ENCODE measurements around the gene REXO5. TPM values are rescaled to one million over a fixed set of nuclear protein-coding genes. Genes with fewer than 3 reads are reported as not detected.

The REXO5 gene
- total and polyA plus RNA-seq, 2 donors (not counting 3 experiments of a cell fraction or from before 2014, with no cell fraction given) = 2.3 to 11.5 TPM

GRCh38 chr16:20846551-20846950 is 40.2 kb downstream of the REXO5 start:
- dilution Hi-C loops (cut with MboI; ENCODE audit: extremely low pct_ligation_motif_present, low sequenced_read_pairs) (no loop called here), intact Hi-C loops (cut with micrococcal nuclease) (no loop called here)
- CTCF ChIA-PET = interaction anchor here (0.8 to 2.6 kb wide), 4 partner anchors 47 to 454 kb away, joined by 3 to 12 read pairs (median 4); no protein-coding TSS in a partner anchor
- TF ChIP-seq POLR2AphosphoS5 (IDR thresholded peaks at IDR 0.05; ENCODE audit: insufficient read depth, low read depth, low read length) = no peak
- TF ChIP-seq GATA2 (IDR thresholded peaks at IDR 0.05; ENCODE audit: insufficient read depth, insufficient read length, low read depth, low read length) = no peak
- no peak for TF ChIP-seq MYC (IDR thresholded peaks at IDR 0.05; ENCODE audit: low read depth, low read length)
- TF ChIP-seq FOS (IDR thresholded peaks at IDR 0.05; ENCODE audit: borderline replicate concordance, insufficient read depth, low read length) = no peak
- TF ChIP-seq EZH2 (IDR thresholded peaks at IDR 0.05; ENCODE audit: borderline replicate concordance, low read depth, low read length, severe bottlenecking) = no peak
- TF ChIP-seq, protein P1, sequence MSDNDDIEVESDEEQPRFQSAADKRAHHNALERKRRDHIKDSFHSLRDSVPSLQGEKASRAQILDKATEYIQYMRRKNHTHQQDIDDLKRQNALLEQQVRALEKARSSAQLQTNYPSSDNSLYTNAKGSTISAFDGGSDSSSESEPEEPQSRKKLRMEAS (IDR thresholded peaks at IDR 0.05; ENCODE audit: insufficient read depth, insufficient read length) = no peak
- no peak for TF ChIP-seq POLR2A (IDR thresholded peaks at IDR 0.05; ENCODE audit: low read depth, low read length)
- TF ChIP-seq, protein P2, sequence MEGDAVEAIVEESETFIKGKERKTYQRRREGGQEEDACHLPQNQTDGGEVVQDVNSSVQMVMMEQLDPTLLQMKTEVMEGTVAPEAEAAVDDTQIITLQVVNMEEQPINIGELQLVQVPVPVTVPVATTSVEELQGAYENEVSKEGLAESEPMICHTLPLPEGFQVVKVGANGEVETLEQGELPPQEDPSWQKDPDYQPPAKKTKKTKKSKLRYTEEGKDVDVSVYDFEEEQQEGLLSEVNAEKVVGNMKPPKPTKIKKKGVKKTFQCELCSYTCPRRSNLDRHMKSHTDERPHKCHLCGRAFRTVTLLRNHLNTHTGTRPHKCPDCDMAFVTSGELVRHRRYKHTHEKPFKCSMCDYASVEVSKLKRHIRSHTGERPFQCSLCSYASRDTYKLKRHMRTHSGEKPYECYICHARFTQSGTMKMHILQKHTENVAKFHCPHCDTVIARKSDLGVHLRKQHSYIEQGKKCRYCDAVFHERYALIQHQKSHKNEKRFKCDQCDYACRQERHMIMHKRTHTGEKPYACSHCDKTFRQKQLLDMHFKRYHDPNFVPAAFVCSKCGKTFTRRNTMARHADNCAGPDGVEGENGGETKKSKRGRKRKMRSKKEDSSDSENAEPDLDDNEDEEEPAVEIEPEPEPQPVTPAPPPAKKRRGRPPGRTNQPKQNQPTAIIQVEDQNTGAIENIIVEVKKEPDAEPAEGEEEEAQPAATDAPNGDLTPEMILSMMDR (IDR thresholded peaks at IDR 0.05; ENCODE audit: extremely low read depth in 1 of 2, insufficient read depth in 1 of 2, low read depth in 1 of 2, low read length in 2 of 2) = no peak
- TF ChIP-seq JUN (IDR thresholded peaks at IDR 0.05; ENCODE audit: borderline replicate concordance, insufficient read depth, insufficient read length, low read depth) = no peak
- Histone ChIP-seq H3K9me3 (replicated peaks; ENCODE audit: control insufficient read depth, insufficient read depth, low read length) (no peaks in the 10 kb centered on the region), H2AFZ (ENCODE audit: low read depth, low read length) (no peak overlapping the region), H3K9me1 (replicated peaks; ENCODE audit: control insufficient read depth, extremely low read depth, insufficient read depth, low read length) (no peaks in the 10 kb centered on the region), H3K36me3 (ENCODE audit: control insufficient read depth in 2 of 2, extremely low read depth in 1 of 2, insufficient read depth in 2 of 2, low read length in 2 of 2) (peaks cover 0 to 6% of the 10 kb centered on the region in 2 experiments), H3K79me2 (ENCODE audit: control insufficient read depth, insufficient read depth, low read length) (no peaks in the 10 kb centered on the region), H3K4me1 (ENCODE audit: control insufficient read depth, extremely low read depth, insufficient read depth, low read length) (peaks cover 17% of the 10 kb centered on the region), H3K9ac (replicated peaks; ENCODE audit: extremely low read depth, insufficient read depth, low read length) (no peak overlapping the region), H3K27ac (ENCODE audit: insufficient read depth, low read depth, low read length) (no peak overlapping the region), H3K4me3 (replicated peaks in 1 of 3; ENCODE audit: insufficient read depth in 1 of 3, low read depth in 1 of 3, low read length in 3 of 3) (no peak overlapping the region), H4K20me1 (replicated peaks; ENCODE audit: control insufficient read depth, extremely low read depth, insufficient read depth, low read length) (no peaks in the 10 kb centered on the region), H3K4me2 (ENCODE audit: insufficient read depth, low read length) (no peak overlapping the region), H3K27me3 (ENCODE audit: control insufficient read depth in 2 of 2, insufficient read depth in 2 of 2, low read length in 2 of 2) (no peaks in the 10 kb centered on the region)
- POLR2A ChIA-PET = no interaction called here
- DNase-seq (ENCODE audit: low read depth, low spot score) (no peak), FAIRE-seq (no peak)
- BruUV-seq (replicated peaks) = no TSS peak

All from endothelial cell of umbilical vein (primary cell).